Peyer's patch (tissue), 4 donors: ENCODE results near the gene GNS. TPM values are rescaled to one million over a fixed set of nuclear protein-coding genes. Genes with fewer than 3 reads are reported as not detected.

Experiments
- DNase-seq, 3 donors: peaks; one replicate each; pipeline ENCODE4 v3.0.0-alpha.2; 2017 to 2019
- H3K27ac ChIP-seq, 4 donors: fragments of 200-600 bp; sonication (generic); one replicate each; pipeline ENCODE4 v1.5.1; 2016 to 2019
- H3K27me3 ChIP-seq, 2 donors: fragments of 200-600 bp; sonication (generic); one replicate each; pipeline ENCODE4 v1.5.1; 2019
- H3K36me3 ChIP-seq, 3 donors: fragments of 200-600 bp; sonication (generic); one replicate each; pipeline ENCODE4 v1.5.1; 2016 to 2019
- H3K4me1 ChIP-seq, 4 donors: fragments of 200-600 bp; sonication (generic); one replicate each; pipeline ENCODE4 v1.5.1; 2016 to 2019
- H3K4me3 ChIP-seq, 4 donors: fragments of 200-600 bp; sonication (generic); 1 replicate in 3 of 4; 2 replicates in 1 of 4; pipeline ENCODE4 v1.5.1; 2016 to 2019; ENCODE audit warnings: mild to moderate bottlenecking in 1 of 4
- H3K9me3 ChIP-seq, 4 donors: fragments of 200-600 bp; sonication (generic); one replicate each; pipeline ENCODE4 v1.5.1; 2016 to 2019; ENCODE audit warnings: mild to moderate bottlenecking in 1 of 4
- POLR2A ChIP-seq, 2 donors: fragments of 450-650 bp; IDR thresholded peaks; one replicate each; pipeline ENCODE4 v1.5.1; 2017; ENCODE audit warnings: antibody characterized with exemption in 2 of 2, mild to moderate bottlenecking in 2 of 2, moderate library complexity in 2 of 2
- total RNA-seq, 4 donors: library from RNA; depleted of rRNA; stranded (reverse); fragments of >200 nt; gene quantifications; one replicate each; pipeline ENCODE4 v1.1.0, GENCODE V29; 2016
- TF ChIP-seq, protein P1 (sequence below), 6 experiments: fragments of 450-650 bp in 4 of 6; fragments of 200-600 bp in 2 of 6; sonication (generic) in 1 of 6; IDR thresholded peaks; one replicate each; pipeline ENCODE4 v1.5.1; 2017 to 2019; ENCODE audit warnings: antibody characterized with exemption in 6 of 6, mild to moderate bottlenecking in 3 of 6, moderate library complexity in 1 of 6

Gene GNS
- total RNA-seq, 4 donors from 2014 or later, result 19.8 to 146 (median 102) TPM

DNA sequence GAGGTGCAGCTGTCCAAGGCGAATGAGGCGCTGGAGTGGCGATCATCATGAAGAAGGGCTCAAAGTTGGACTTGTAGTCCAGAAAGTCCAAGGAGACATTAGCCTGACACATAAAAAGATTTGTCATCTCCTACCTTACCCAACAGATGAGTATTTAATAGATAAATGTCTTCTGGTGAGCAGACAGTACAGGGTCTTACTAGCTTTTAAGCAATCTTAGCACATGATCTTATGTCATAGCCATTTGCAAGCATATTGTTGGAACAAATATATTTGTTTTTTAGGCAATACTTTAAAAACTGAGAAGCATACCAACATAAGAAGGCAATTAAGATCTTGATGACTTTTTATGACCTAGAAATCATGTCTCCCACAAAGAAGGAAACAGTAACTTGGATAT lies 16.0 kb downstream of the GNS start:
- peaks cover 0 to 78% (median 0%) of the 10 kb centered on the region in 3 donors for H3K36me3 ChIP-seq
- H3K27ac ChIP-seq, result no peak overlapping the region
- no peak overlapping the region for H3K4me3 ChIP-seq
- no peak for DNase-seq
- no peaks in the 10 kb centered on the region for H3K27me3 ChIP-seq
- no peaks in the 10 kb centered on the region for H3K9me3 ChIP-seq
- peaks cover 0 to 6% (median 0%) of the 10 kb centered on the region in 4 donors for H3K4me1 ChIP-seq
- no peak for TF ChIP-seq POLR2A (IDR thresholded peaks at IDR 0.05)
- TF ChIP-seq, protein P1, sequence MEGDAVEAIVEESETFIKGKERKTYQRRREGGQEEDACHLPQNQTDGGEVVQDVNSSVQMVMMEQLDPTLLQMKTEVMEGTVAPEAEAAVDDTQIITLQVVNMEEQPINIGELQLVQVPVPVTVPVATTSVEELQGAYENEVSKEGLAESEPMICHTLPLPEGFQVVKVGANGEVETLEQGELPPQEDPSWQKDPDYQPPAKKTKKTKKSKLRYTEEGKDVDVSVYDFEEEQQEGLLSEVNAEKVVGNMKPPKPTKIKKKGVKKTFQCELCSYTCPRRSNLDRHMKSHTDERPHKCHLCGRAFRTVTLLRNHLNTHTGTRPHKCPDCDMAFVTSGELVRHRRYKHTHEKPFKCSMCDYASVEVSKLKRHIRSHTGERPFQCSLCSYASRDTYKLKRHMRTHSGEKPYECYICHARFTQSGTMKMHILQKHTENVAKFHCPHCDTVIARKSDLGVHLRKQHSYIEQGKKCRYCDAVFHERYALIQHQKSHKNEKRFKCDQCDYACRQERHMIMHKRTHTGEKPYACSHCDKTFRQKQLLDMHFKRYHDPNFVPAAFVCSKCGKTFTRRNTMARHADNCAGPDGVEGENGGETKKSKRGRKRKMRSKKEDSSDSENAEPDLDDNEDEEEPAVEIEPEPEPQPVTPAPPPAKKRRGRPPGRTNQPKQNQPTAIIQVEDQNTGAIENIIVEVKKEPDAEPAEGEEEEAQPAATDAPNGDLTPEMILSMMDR (IDR thresholded peaks at IDR 0.05), result no peak

GRCh38 chr12:64742416-64742815 lies 16.8 kb downstream of the GNS start:
- TF ChIP-seq, protein P1 (IDR thresholded peaks at IDR 0.05), result no peak
- TF ChIP-seq POLR2A (IDR thresholded peaks at IDR 0.05), result no peak
- Histone ChIP-seq H3K36me3 (peaks cover 0 to 80% (median 0%) of the 10 kb centered on the region in 3 donors), H3K27ac (no peak overlapping the region), H3K27me3 (no peaks in the 10 kb centered on the region), H3K4me3 (no peak overlapping the region), H3K9me3 (no peaks in the 10 kb centered on the region), H3K4me1 (peaks cover 0 to 6% (median 0%) of the 10 kb centered on the region in 4 donors)
- no peak for DNase-seq

DNA sequence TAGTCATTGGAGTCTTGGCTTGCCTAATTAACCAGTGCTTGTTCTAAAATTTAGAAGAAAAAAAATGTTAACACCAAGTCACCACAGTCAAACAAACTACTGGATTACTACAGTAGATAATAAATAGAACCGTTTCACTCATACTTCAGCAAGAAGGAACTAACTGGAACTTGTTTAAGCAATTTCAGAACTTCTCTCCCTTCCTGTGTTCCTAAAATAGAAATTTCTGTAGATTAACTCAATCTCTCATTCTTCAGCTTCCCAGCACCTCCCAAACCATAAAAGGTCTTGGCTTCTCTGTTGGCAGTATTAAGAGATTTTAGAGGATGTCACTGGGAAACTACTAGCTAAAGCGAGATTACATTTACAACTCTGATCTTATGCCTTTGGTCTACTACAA lies 18.6 kb downstream of the GNS start:
- no peak for TF ChIP-seq POLR2A (IDR thresholded peaks at IDR 0.05)
- TF ChIP-seq, protein P1 (IDR thresholded peaks at IDR 0.05), result no peak
- H3K36me3 ChIP-seq, result peaks cover 0 to 85% (median 0%) of the 10 kb centered on the region in 3 donors
- no peak for DNase-seq
- no peak overlapping the region for H3K27ac ChIP-seq
- no peaks in the 10 kb centered on the region for H3K27me3 ChIP-seq
- no peak overlapping the region for H3K4me3 ChIP-seq
- H3K4me1 ChIP-seq, result peaks cover 0 to 6% (median 0%) of the 10 kb centered on the region in 4 donors
- no peaks in the 10 kb centered on the region for H3K9me3 ChIP-seq

- TF ChIP-seq, protein P1 (IDR thresholded peaks at IDR 0.05), result no peak
- no peak for TF ChIP-seq POLR2A (IDR thresholded peaks at IDR 0.05)
- no peaks in the 10 kb centered on the region for H3K27me3 ChIP-seq
- no peak for DNase-seq
- peaks cover 0 to 88% (median 0%) of the 10 kb centered on the region in 3 donors for H3K36me3 ChIP-seq
- H3K9me3 ChIP-seq, result no peaks in the 10 kb centered on the region
- H3K4me3 ChIP-seq, result no peak overlapping the region
- H3K27ac ChIP-seq, result no peak overlapping the region
- H3K4me1 ChIP-seq, result peaks cover 0 to 5% (median 0%) of the 10 kb centered on the region in 4 donors
Measured at GRCh38 chr12:64739778-64740177, 19.4 kb downstream of the GNS start.

DNA sequence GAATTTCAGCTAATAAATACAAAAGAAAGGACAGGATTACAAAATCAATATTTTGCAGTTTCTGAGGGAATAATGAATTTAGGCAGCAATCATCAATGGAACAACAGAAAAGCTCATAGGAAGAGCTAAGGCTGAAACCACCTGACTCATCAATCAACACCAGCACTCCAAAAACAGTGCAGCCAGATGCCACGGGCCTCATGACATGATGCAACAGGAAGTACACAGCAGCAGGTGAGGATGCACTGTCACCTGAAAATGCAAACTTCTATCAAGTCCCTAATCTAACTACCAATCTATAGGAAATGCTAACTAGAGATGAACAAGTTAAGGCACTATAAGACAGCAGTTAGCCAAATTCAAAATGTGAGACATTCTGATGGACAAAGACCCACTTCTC lies 21.7 kb downstream of the GNS start:
- Histone ChIP-seq H3K9me3 (no peaks in the 10 kb centered on the region), H3K4me3 (no peak overlapping the region), H3K4me1 (no peaks in the 10 kb centered on the region), H3K27ac (no peak overlapping the region), H3K36me3 (peaks cover 0 to 81% (median 0%) of the 10 kb centered on the region in 3 donors), H3K27me3 (no peaks in the 10 kb centered on the region)
- DNase-seq, result no peak
- TF ChIP-seq, protein P1 (IDR thresholded peaks at IDR 0.05), result no peak
- no peak for TF ChIP-seq POLR2A (IDR thresholded peaks at IDR 0.05)

DNA sequence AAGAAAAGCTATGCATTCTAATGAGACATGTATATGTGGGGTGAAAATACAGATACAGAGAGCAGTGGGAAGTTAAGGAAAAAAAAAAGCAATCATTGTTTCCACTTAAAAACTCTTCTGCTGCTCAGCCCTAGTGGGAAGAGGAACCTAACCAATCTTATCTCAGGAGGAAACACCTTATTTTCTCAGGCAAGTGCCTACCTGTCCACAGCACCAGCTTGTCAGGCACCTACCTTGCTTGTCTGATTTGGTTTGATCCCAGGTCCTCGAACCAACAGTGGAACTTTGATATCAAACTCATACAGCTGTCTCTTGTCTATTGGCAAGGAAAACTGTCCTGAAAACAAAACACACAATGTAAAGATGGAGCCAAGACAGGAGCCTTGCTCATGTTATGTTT lies 22.4 kb downstream of the GNS start:
- H3K27ac ChIP-seq, result no peak overlapping the region
- no peak for DNase-seq
- TF ChIP-seq, protein P1 (IDR thresholded peaks at IDR 0.05), result no peak
- TF ChIP-seq POLR2A (IDR thresholded peaks at IDR 0.05), result no peak
- no peaks in the 10 kb centered on the region for H3K27me3 ChIP-seq
- peaks cover 0 to 75% (median 0%) of the 10 kb centered on the region in 3 donors for H3K36me3 ChIP-seq
- H3K4me1 ChIP-seq, result no peaks in the 10 kb centered on the region
- H3K4me3 ChIP-seq, result no peak overlapping the region
- H3K9me3 ChIP-seq, result no peaks in the 10 kb centered on the region
